ENCODE measurements around the gene NKAIN4. TPM values are rescaled to one million over a fixed set of nuclear protein-coding genes. Genes with fewer than 3 reads are reported as not detected.
A peak's percentile ranks its signal among the peaks of the same experiment; 100 is the strongest.

The NKAIN4 gene
- total RNA-seq, 3 donors from 2014 or later = 1.6 TPM; not detected in 2

DNA sequence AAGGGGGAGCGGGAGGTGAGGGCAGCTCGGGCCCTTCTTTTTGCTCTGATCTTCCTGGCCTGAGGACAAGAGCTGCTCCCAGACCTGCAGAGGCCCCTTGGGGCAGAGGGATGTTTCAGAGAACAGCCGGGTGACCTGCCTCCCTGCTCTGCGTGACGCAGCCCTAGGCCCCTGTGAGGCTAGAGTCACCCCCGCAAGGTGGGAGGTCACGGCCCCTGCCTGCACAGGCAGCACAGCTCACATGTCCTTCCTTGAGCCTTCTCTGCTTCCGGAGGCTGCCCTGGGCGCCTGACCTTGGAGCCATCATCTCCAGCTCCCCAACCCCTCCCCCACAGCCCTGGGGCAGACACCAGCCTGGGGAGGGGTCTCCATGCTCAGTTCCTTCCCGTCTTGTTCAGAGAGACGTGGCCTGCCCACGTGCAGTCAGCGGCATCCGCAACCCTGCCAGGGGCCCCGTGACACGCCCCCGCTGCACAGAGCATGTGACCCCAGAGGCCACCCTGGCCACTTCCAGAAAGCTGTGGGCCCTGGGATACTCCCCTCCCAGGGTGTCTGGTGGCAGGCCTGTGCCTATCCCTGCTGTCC lies 18.8 kb downstream of the NKAIN4 start, which contains the start of gene BIRC7:
TSS of gene BIRC7 (plus strand) at position 507 of the 585 bp plus-strand sequence. CDS start 192 bp downstream, outside the sequence.
- intact Hi-C loops (cut with DNase I, micrococcal nuclease) = no loop called here
- TF ChIP-seq, protein P1, sequence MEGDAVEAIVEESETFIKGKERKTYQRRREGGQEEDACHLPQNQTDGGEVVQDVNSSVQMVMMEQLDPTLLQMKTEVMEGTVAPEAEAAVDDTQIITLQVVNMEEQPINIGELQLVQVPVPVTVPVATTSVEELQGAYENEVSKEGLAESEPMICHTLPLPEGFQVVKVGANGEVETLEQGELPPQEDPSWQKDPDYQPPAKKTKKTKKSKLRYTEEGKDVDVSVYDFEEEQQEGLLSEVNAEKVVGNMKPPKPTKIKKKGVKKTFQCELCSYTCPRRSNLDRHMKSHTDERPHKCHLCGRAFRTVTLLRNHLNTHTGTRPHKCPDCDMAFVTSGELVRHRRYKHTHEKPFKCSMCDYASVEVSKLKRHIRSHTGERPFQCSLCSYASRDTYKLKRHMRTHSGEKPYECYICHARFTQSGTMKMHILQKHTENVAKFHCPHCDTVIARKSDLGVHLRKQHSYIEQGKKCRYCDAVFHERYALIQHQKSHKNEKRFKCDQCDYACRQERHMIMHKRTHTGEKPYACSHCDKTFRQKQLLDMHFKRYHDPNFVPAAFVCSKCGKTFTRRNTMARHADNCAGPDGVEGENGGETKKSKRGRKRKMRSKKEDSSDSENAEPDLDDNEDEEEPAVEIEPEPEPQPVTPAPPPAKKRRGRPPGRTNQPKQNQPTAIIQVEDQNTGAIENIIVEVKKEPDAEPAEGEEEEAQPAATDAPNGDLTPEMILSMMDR (IDR thresholded peaks at IDR 0.05) = no peak
- H3K4me3 ChIP-seq = no peak within 1 kb of the TSS
- no peaks in the 10 kb centered on the region for H3K36me3 ChIP-seq (ENCODE audit: low read depth)
- no peaks in the 10 kb centered on the region for H3K4me1 ChIP-seq (ENCODE audit: low read depth)
- ATAC-seq (no peak), DNase-seq (no peak)
- H3K9me3 ChIP-seq = no peaks in the 10 kb centered on the region

DNA sequence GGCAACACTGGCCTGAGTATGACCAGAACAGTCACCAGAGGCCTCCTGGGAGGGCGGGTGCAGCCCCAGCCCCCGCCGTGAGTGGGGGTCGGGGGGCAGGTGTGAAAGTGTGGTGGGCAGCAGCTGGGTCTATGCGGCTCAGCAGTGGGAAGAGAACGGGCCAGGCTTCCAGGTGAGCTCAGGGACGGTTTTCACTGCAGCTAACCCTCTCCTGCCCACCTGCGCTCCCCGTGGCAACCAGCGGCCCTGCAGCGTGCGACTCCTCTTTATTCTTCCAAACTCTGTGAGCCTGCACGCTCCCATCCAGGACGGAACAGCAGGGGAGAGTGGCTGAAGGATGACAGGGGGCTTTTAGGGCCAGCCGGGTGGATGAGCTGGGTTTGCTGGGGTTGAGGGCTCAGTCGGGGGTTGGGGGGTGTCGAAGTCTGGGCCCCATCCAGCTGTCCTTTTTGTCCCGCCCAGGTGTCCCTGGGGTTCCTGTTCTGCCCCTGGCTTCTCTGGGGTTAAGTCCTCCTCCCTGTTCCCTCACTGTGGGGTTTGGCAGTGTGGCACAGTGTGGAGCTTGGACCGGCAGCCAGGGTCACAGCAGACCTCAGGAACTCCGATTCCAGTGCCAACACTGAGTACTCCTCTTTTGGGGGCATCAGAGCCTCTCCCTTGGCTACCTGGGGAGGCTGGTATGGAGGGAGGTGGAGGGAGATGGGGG lies 19.4 kb downstream of the NKAIN4 start:
- peak; percentile 64 for ATAC-seq
- no peaks in the 10 kb centered on the region for H3K36me3 ChIP-seq (ENCODE audit: low read depth)
- H3K4me3 ChIP-seq = no peak overlapping the region
- H3K9me3 ChIP-seq = no peaks in the 10 kb centered on the region
- intact Hi-C loops (cut with DNase I, micrococcal nuclease) = no loop called here
- TF ChIP-seq, protein P1 (IDR thresholded peaks at IDR 0.05) = no peak
- DNase-seq = peak in 1 of 3 donors; percentile 21
- no peaks in the 10 kb centered on the region for H3K4me1 ChIP-seq (ENCODE audit: low read depth)

DNA sequence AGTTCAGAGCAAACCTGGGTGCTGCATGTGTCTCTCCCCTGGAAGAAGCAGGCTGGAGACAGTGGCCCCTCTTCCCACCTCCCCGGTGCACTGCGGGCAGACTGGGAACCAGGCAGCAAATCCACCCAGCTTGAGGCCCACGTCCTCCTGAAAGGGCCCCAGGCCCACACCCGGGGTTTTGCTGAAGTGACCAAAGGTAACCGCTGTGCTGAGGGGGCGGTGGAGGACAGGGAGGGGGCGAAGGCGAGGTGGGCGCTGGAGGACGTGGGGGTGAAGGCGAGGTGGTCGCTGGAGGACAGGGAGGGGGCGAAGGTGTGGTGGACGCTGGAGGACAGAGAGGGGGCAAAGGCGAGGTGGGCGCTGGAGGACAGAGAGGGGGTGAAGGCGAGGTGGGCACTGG lies 20.3 kb downstream of the NKAIN4 start:
- H3K4me3 ChIP-seq = no peak overlapping the region
- intact Hi-C loops (cut with DNase I, micrococcal nuclease) = no loop called here
- DNase-seq = no peak
- no peaks in the 10 kb centered on the region for H3K4me1 ChIP-seq (ENCODE audit: low read depth)
- no peak for ATAC-seq
- H3K36me3 ChIP-seq (ENCODE audit: low read depth) = no peaks in the 10 kb centered on the region
- TF ChIP-seq, protein P1 (IDR thresholded peaks at IDR 0.05) = no peak
- H3K9me3 ChIP-seq = no peaks in the 10 kb centered on the region

DNA sequence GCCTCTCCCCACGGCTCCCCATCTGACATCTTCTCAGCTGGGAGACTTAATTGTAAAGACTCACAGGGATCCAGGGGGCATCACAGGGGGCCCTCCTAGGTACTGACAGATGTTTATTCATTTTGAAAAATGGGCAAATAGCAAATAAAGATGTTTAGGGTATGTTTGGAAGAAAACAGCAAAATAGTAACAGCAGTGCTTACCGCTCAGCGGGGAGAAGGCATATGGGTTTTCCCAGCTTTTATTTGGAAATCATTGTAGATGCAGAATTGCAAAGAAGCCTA lies 21.3 kb downstream of the NKAIN4 start:
- intact Hi-C loops (cut with DNase I, micrococcal nuclease) = no loop called here
- Histone ChIP-seq H3K4me1 (ENCODE audit: low read depth) (no peaks in the 10 kb centered on the region), H3K36me3 (ENCODE audit: low read depth) (no peaks in the 10 kb centered on the region), H3K4me3 (no peak overlapping the region), H3K9me3 (no peaks in the 10 kb centered on the region)
- TF ChIP-seq, protein P1 (IDR thresholded peaks at IDR 0.05) = no peak
- DNase-seq (no peak), ATAC-seq (no peak)

DNA sequence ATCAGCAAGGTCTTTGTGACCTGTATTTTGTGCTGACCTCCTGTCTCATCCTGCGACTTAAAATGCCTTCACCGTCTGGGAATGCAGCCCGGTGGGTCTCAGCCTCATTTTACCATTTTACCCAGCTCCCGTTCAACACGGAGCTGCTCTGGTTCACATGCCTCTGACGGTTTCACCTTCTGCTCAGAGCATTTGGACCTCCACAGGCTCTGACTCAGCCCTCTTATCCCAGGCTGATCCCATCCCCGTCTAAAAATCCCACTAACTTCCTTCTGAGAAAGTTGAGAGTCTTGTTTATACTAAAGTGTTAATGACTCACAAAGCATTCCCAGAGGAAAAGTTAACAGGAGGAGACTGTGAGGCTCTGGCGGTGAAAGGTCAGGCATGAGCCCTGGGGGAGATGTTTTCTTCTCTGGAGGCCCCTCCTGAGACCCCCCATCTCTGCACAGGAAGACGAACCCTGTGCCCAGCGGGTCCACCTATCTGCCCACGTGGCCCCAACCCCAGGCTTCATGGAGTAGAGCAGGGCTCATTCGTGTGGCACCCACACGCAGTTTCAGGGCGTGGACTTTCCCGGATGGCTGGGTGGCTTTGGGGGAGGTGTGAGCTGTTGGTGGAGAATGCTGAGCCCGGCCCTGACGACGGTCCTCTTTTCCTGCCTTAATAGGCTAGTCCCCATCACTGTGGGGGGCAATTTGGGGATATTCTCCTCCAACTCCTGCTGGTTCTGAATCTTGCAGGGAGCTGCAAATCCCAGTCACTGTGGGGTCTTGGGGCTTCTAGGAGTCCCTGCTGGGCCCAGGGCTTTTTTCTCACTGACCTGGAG lies 21.8 kb downstream of the NKAIN4 start:
- no peaks in the 10 kb centered on the region for H3K9me3 ChIP-seq
- no peak overlapping the region for H3K4me3 ChIP-seq
- H3K36me3 ChIP-seq (ENCODE audit: low read depth) = no peaks in the 10 kb centered on the region
- no peaks in the 10 kb centered on the region for H3K4me1 ChIP-seq (ENCODE audit: low read depth)
- peak; percentile 69 for ATAC-seq
- intact Hi-C loops (cut with DNase I, micrococcal nuclease) = no loop called here
- no peak for DNase-seq
- TF ChIP-seq, protein P1 (IDR thresholded peaks at IDR 0.05) = no peak

Data from mucosa of descending colon (tissue), 3 donors.